CD4-positive, alpha-beta T cell (primary cell): ENCODE data around the gene GLRX. TPM values are rescaled to one million over a fixed set of nuclear protein-coding genes. Genes with fewer than 3 reads are reported as not detected.
"Not testable (repeated sequence)": the region's sequence is repeated elsewhere in the genome, so short reads cannot be mapped to it uniquely, and the experiment has no call there.

ENCODE experiments used
- ATAC-seq: fragments of 200-7000 bp; cut with Tn5 transposase; one replicate; pipeline ENCODE4 v1.10.0; 2022; ENCODE audit warnings: mild to moderate bottlenecking; ENCODE audit not compliant: poor library complexity
- CTCF ChIA-PET: fragments of 350-600 bp; sonication (Branson Sonifier 250); formaldehyde crosslinking; loops from one replicate; lab custom pipeline; 2021; ENCODE audit warnings: antibody characterized with exemption, inconsistent platforms; lab: Charles Lee
- POLR2A ChIA-PET: fragments of 350-600 bp; sonication (Branson Sonifier 250); formaldehyde crosslinking; loops from one replicate; lab custom pipeline; 2021; ENCODE audit warnings: antibody characterized with exemption, inconsistent platforms; lab: Charles Lee
- DNase-seq, 14 experiments: peaks; one replicate each; pipeline ENCODE4 v3.0.0-alpha.2; 2013 to 2020; ENCODE audit warnings: mixed read lengths in 2 of 14
- H3K27ac ChIP-seq, 2 donors: one replicate each; pipeline versions ENCODE4 v1.5.1 to v1.7.0; 2013; ENCODE audit warnings: low read length in 2 of 2, low read depth in 1 of 2, mild to moderate bottlenecking in 1 of 2
- H3K27me3 ChIP-seq, 2 experiments: 1 replicate in 1 of 2; 2 replicates in 1 of 2; pipeline versions ENCODE4 v1.6.1 to v1.7.0; 2013; ENCODE audit warnings: low read length in 2 of 2, control low read depth in 1 of 2, mild to moderate bottlenecking in 1 of 2, moderate library complexity in 1 of 2; ENCODE audit not compliant: insufficient read depth in 2 of 2, control insufficient read depth in 1 of 2
- H3K36me3 ChIP-seq: one replicate; pipeline ENCODE4 v1.6.1; 2013; ENCODE audit warnings: low read length, control low read depth; ENCODE audit not compliant: insufficient read depth
- H3K4me1 ChIP-seq: one replicate; pipeline ENCODE4 v1.6.1; 2013; ENCODE audit warnings: low read length, control low read depth; ENCODE audit not compliant: insufficient read depth
- H3K4me3 ChIP-seq: one replicate; pipeline ENCODE4 v1.5.1; 2013; ENCODE audit warnings: mild to moderate bottlenecking, low read length, moderate library complexity
- H3K9me3 ChIP-seq, 2 experiments: 1 replicate in 1 of 2; 2 replicates in 1 of 2; pipeline versions ENCODE4 v1.6.1 to v1.7.0; 2013; ENCODE audit warnings: low read length in 2 of 2, mild to moderate bottlenecking in 2 of 2, control low read depth in 1 of 2, moderate library complexity in 1 of 2; ENCODE audit not compliant: control insufficient read depth in 1 of 2, insufficient read depth in 1 of 2
- H3K27ac Mint-ChIP-seq: one replicate; pipeline ENCODE4 v1.8.0; 2020; ENCODE audit warnings: mixed read lengths
- H3K27me3 Mint-ChIP-seq: one replicate; pipeline ENCODE4 v1.8.0; 2021; ENCODE audit warnings: mixed read lengths
- H3K36me3 Mint-ChIP-seq: one replicate; pipeline ENCODE4 v1.8.0; 2021; ENCODE audit warnings: low read depth, mixed read lengths
- H3K4me1 Mint-ChIP-seq: one replicate; pipeline ENCODE4 v1.8.0; 2021; ENCODE audit warnings: low read depth, mixed read lengths
- H3K4me3 Mint-ChIP-seq: one replicate; pipeline ENCODE4 v1.8.0; 2020; ENCODE audit warnings: mild to moderate bottlenecking, mixed read lengths
- H3K9me3 Mint-ChIP-seq: one replicate; pipeline ENCODE4 v1.8.0; 2020; ENCODE audit warnings: mixed read lengths
- intact Hi-C, 2 experiments: fragments of 100-400 bp; cut with DNase I in 1 of 2; cut with micrococcal nuclease in 1 of 2; formaldehyde crosslinking; loops; one replicate each; pipeline versions ENCODE4 v1.15.1 to v1.9.0; 2023 to 2025; cut with DNase I, micrococcal nuclease
- total RNA-seq, 174 experiments: library from RNA in 2 of 174; stranded (reverse) in 2 of 174; gene quantifications; one replicate each; pipeline ENCODE4 v1.2.3 and lab custom pipeline; 2021 to 2026
- TF ChIP-seq, protein P1 (sequence below): fragments of 200-600 bp; IDR thresholded peaks from one replicate; pipeline ENCODE4 v1.8.0; 2022; ENCODE audit warnings: antibody characterized with exemption, mild to moderate bottlenecking

Gene GLRX
- total RNA-seq, 2 experiments from 2014 or later = 16.9 to 18.7 TPM

- H3K27ac Mint-ChIP-seq = peak overlapping the region; percentile 76
- no peaks in the 10 kb centered on the region for H3K9me3 ChIP-seq
- POLR2A ChIA-PET = interaction anchor here (2.0 kb wide), 2 partner anchors 10 to 24 kb away, joined by 6 to 17 read pairs; partner anchors contain the start of gene GLRX
- DNase-seq (peak in 5 of 14 experiments; percentile 26 to 63 (median 41)), ATAC-seq (no peak)
- peaks cover 52% of the 10 kb centered on the region for H3K36me3 Mint-ChIP-seq
- peaks cover 46% of the 10 kb centered on the region for H3K36me3 ChIP-seq
- TF ChIP-seq, protein P1, sequence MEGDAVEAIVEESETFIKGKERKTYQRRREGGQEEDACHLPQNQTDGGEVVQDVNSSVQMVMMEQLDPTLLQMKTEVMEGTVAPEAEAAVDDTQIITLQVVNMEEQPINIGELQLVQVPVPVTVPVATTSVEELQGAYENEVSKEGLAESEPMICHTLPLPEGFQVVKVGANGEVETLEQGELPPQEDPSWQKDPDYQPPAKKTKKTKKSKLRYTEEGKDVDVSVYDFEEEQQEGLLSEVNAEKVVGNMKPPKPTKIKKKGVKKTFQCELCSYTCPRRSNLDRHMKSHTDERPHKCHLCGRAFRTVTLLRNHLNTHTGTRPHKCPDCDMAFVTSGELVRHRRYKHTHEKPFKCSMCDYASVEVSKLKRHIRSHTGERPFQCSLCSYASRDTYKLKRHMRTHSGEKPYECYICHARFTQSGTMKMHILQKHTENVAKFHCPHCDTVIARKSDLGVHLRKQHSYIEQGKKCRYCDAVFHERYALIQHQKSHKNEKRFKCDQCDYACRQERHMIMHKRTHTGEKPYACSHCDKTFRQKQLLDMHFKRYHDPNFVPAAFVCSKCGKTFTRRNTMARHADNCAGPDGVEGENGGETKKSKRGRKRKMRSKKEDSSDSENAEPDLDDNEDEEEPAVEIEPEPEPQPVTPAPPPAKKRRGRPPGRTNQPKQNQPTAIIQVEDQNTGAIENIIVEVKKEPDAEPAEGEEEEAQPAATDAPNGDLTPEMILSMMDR = no peak
- peak overlapping the region; percentile 3 to 23 for H3K27ac ChIP-seq
- peaks cover 94% of the 10 kb centered on the region for H3K4me1 Mint-ChIP-seq
- H3K4me1 ChIP-seq = peaks cover 85% of the 10 kb centered on the region
- H3K9me3 Mint-ChIP-seq = no peaks in the 10 kb centered on the region
- no peaks in the 10 kb centered on the region for H3K27me3 Mint-ChIP-seq
- CTCF ChIA-PET = interaction anchor here (0.9 to 1.9 kb wide), 3 partner anchors 11 to 41 kb away, joined by 3 to 7 read pairs (median 4); no protein-coding TSS in a partner anchor
- no peak overlapping the region for H3K4me3 ChIP-seq
- intact Hi-C loops = no loop called here
- peak overlapping the region; percentile 27 for H3K4me3 Mint-ChIP-seq
- H3K27me3 ChIP-seq = no peaks in the 10 kb centered on the region
Measured at GRCh38 chr5:95812074-95812471, 10.5 kb downstream of the GLRX start.

- H3K36me3 ChIP-seq = peaks cover 41% of the 10 kb centered on the region
- ATAC-seq, H3K27me3 ChIP-seq, intact Hi-C loops, DNase-seq, H3K4me3 ChIP-seq, H3K27me3 Mint-ChIP-seq, H3K9me3 Mint-ChIP-seq, H3K9me3 ChIP-seq: not testable (repeated sequence)
- H3K27ac Mint-ChIP-seq = peak overlapping the region; percentile 76
- H3K36me3 Mint-ChIP-seq = peaks cover 49% of the 10 kb centered on the region
- ChIA-PET CTCF (interaction anchor here (0.9 to 1.9 kb wide), 3 partner anchors 12 to 41 kb away, joined by 3 to 7 read pairs (median 4); no protein-coding TSS in a partner anchor), POLR2A (interaction anchor here (2.0 to 6.2 kb wide), 4 partner anchors 9 to 24 kb away, joined by 6 to 157 read pairs (median 14); partner anchors contain the start of gene GLRX)
- H3K4me1 ChIP-seq = peaks cover 80% of the 10 kb centered on the region
- H3K4me1 Mint-ChIP-seq = peaks cover 89% of the 10 kb centered on the region
- H3K27ac ChIP-seq = peak overlapping the region in 1 of 2 donors; percentile 23
- H3K4me3 Mint-ChIP-seq = peak overlapping the region; percentile 27
Measured at GRCh38 chr5:95811461-95812073, 11.0 kb downstream of the GLRX start.

DNA sequence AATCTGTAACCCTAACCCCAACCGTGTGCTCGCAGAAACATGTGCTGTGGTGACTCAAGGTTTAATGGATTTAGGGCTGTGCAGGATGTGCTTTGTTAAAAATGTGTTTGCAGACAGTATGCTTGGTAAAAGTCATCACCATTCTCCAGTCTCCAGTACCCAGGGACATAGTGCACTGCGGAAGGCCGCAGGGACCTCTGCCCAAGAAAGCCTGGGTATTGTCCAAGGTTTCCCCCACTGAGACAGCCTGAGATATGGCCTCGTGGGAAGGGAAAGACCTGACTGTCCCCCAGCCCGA, 11.5 kb downstream of the GLRX start:
- Mint-ChIP-seq H3K4me1 (peaks cover 84% of the 10 kb centered on the region), H3K36me3 (peaks cover 44% of the 10 kb centered on the region), H3K27ac (peak overlapping the region; percentile 76), H3K4me3 (peak overlapping the region; percentile 12)
- H3K27me3 Mint-ChIP-seq, H3K9me3 Mint-ChIP-seq, H3K4me3 ChIP-seq, intact Hi-C loops, H3K9me3 ChIP-seq, DNase-seq, ATAC-seq, H3K27me3 ChIP-seq: not testable (repeated sequence)
- POLR2A ChIA-PET = interaction anchor here (2.0 to 6.2 kb wide), 2 partner anchors 10 to 24 kb away, joined by 11 to 157 read pairs; partner anchors contain the start of gene GLRX
- peak overlapping the region; percentile 58 to 62 for H3K27ac ChIP-seq
- H3K4me1 ChIP-seq = peaks cover 75% of the 10 kb centered on the region
- peaks cover 36% of the 10 kb centered on the region for H3K36me3 ChIP-seq
- CTCF ChIA-PET = interaction anchor here (5.2 kb wide), 1 partner anchor 30 kb away, joined by 28 read pairs; no protein-coding TSS in a partner anchor
